Measurements from ENCODE around the gene OLIG3. TPM values are rescaled to one million over a fixed set of nuclear protein-coding genes. Genes with fewer than 3 reads are reported as not detected.

The OLIG3 gene
- total RNA-seq, 1 experiment from 2014 or later, result not detected

GRCh38 chr6:137496909-137497720, 2.9 kb upstream of the OLIG3 start:
- DNase-seq, result no peak
- Histone ChIP-seq H3K4me3 (ENCODE audit: low read length) (0 out of 2 replicates have a peak overlapping the region, but pooled peaks have one; percentile 18), H3K36me3 (ENCODE audit: low read depth, low read length) (no peaks in the 10 kb centered on the region), H3K4me1 (ENCODE audit: insufficient read depth, low read length) (no peaks in the 10 kb centered on the region), H3K4me2 (ENCODE audit: low read length) (no peak overlapping the region), H2AFZ (ENCODE audit: low read length) (no peak overlapping the region), H3K27ac (ENCODE audit: low read length) (no peak overlapping the region), H3K27me3 (ENCODE audit: low read length) (peaks cover 66% of the 10 kb centered on the region), H3K9me3 (ENCODE audit: low read length) (no peaks in the 10 kb centered on the region), H4K20me1 (ENCODE audit: low read length) (no peaks in the 10 kb centered on the region), H3K9me2 (replicated peaks; ENCODE audit: low read length) (no peaks in the 10 kb centered on the region), H3K79me2 (ENCODE audit: low read length) (no peaks in the 10 kb centered on the region), H3F3A (ENCODE audit: low read length, unreplicated experiment) (no peaks in the 10 kb centered on the region), H3K9ac (ENCODE audit: low read length) (no peak overlapping the region)
- intact Hi-C loops (cut with micrococcal nuclease), result no loop called here
- no peak for ATAC-seq
- BruUV-seq (replicated peaks), result no TSS peak
- TF ChIP-seq EZH2phosphoT487 (IDR thresholded peaks at IDR 0.05; ENCODE audit: borderline replicate concordance, low read length), result peak; percentile 22; the same call in 1 of the 2 replicates
- no peak for TF ChIP-seq EZH2 (IDR thresholded peaks at IDR 0.05; ENCODE audit: low read length, unreplicated experiment)
- TF ChIP-seq CTCF (conservative IDR thresholded peaks at IDR 0.05; ENCODE audit: low read depth, low read length), result no peak
- CTCF ChIA-PET, result no interaction called here
- POLR2A ChIA-PET (ENCODE audit: unreplicated experiment), result no interaction called here

- H3K27me3 ChIP-seq (ENCODE audit: low read length), result peaks cover 60% of the 10 kb centered on the region
Observed at GRCh38 chr6:137496368-137496767, 2.2 kb upstream of the OLIG3 start.

More at GRCh38 chr6:137496368-137496767, 2.2 kb upstream of the OLIG3 start:
- ChIA-PET POLR2A (ENCODE audit: unreplicated experiment) (no interaction called here), CTCF (no interaction called here)
- intact Hi-C loops (cut with micrococcal nuclease), result no loop called here
- Histone ChIP-seq H3K4me1 (ENCODE audit: insufficient read depth, low read length) (no peaks in the 10 kb centered on the region), H4K20me1 (ENCODE audit: low read length) (no peaks in the 10 kb centered on the region), H3K79me2 (ENCODE audit: low read length) (no peaks in the 10 kb centered on the region), H3F3A (ENCODE audit: low read length, unreplicated experiment) (no peaks in the 10 kb centered on the region), H3K36me3 (ENCODE audit: low read depth, low read length) (no peaks in the 10 kb centered on the region), H3K9ac (ENCODE audit: low read length) (no peak overlapping the region), H3K9me2 (replicated peaks; ENCODE audit: low read length) (no peaks in the 10 kb centered on the region), H3K4me3 (ENCODE audit: low read length) (no peak overlapping the region), H3K9me3 (ENCODE audit: low read length) (no peaks in the 10 kb centered on the region), H3K27ac (ENCODE audit: low read length) (no peak overlapping the region), H3K4me2 (ENCODE audit: low read length) (no peak overlapping the region), H2AFZ (ENCODE audit: low read length) (no peak overlapping the region)
- ATAC-seq (no peak), DNase-seq (no peak)
- BruUV-seq (replicated peaks), result no TSS peak
- TF ChIP-seq EZH2 (IDR thresholded peaks at IDR 0.05; ENCODE audit: low read length, unreplicated experiment), result no peak
- TF ChIP-seq CTCF (conservative IDR thresholded peaks at IDR 0.05; ENCODE audit: low read depth, low read length), result no peak
- no peak for TF ChIP-seq EZH2phosphoT487 (IDR thresholded peaks at IDR 0.05; ENCODE audit: borderline replicate concordance, low read length)
